Thoracic aorta endothelial cell (primary cell): Measurements from ENCODE around the gene ACOT7. TPM values are rescaled to one million over a fixed set of nuclear protein-coding genes. Genes with fewer than 3 reads are reported as not detected.

Experiments
- small RNA-seq: library from RNA; depleted of rRNA; stranded (forward); fragments of <200 nt; gene quantifications from one replicate; pipeline ENCODE3, GENCODE V24; 2012
- total RNA-seq: library from RNA; depleted of rRNA; stranded (reverse); fragments of >200 nt; gene quantifications from 2 replicates; pipeline ENCODE4 v1.2.3, GENCODE V29; 2012

ACOT7 gene, protein sequence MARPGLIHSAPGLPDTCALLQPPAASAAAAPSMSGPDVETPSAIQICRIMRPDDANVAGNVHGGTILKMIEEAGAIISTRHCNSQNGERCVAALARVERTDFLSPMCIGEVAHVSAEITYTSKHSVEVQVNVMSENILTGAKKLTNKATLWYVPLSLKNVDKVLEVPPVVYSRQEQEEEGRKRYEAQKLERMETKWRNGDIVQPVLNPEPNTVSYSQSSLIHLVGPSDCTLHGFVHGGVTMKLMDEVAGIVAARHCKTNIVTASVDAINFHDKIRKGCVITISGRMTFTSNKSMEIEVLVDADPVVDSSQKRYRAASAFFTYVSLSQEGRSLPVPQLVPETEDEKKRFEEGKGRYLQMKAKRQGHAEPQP
- total RNA-seq: 54.7 and 68.6 TPM in 2 replicates

DNA sequence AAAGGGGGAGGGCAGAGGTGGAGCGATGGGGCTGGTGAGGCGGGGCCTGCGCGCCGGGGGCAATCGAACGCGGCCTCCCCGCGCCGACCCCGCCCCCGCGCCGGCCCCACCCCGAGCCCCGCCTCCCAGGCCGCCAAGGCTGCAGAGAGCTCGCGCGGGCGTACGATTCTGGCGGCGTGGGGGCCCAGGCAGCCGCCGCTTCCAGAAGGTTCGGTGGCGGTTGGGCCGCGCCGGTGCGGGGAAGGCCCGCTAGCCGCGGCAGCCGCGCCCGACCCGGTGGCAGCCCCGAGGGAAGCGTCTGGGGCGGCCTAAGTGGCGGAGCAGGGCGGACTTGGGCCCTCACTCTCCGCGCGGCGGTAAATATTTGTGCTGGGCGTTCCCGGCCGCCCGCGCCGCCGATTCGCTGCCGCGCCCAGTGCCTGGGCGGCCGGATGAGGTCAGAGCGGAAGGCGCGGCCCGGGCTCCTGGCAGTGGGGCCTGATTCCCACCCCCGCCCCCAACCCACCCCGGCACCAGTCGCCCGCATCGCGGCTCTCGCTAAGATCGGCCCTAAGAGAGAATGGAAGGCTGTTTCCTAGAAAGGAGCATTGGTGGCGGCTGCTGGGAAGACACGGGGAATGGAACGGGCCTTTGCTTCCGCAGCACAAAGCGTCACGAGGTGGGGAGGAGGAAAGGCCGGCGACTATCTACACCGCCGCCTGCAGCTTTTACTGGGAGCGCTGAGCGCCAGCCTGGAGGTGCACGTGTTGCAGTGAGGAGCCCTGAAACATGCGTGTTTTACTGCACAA is at the start of gene ACOT7:
Gene ACOT7, minus strand, starts transcription at position 368 of the 788 bp plus-strand sequence. CDS start 368 bp downstream, outside the sequence.

DNA sequence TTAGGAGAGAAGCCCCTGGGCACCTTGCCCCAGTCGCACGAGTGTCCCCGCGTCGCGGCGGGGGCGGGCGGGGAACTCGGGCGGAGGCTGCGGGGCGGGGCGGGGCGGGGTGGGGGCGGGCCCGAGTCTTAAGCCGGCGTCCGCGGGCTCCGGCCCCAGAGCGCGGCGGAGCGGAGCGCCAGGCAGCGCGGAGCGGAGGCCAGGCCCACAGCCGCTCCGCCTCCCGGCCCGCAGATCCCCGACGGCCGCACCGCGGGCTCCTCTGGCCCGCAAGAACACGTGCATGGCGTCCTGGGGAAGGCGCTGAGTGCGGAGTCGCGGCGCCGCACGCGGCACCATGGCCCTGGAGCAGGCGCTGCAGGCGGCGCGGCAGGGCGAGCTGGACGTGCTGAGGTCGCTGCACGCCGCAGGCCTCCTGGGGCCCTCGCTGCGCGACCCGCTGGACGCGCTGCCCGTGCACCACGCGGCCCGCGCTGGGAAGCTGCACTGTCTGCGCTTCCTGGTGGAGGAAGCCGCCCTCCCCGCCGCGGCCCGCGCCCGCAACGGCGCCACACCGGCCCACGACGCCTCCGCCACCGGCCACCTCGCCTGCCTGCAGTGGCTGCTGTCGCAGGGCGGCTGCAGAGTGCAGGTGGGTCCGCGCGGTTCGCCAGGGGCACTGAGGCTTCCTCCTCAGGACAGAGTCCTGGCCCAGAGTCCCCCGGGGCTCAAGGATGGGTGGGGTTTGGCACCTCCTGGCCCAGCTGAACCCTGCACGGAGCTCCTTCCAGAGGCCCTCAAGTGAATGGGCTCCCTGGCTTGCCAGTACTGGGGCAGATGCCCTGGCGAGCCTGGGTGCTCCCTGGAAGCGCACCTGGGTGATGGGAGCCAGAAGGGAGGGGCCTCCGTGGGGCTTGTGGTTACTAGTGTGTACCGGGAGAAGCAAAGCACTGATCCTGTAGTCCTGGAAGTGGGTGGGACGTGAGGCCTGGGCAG is 31.3 kb upstream of the ACOT7 start, which contains the start of gene ESPN:
Gene ESPN, plus strand, starts transcription at position 158 of the 975 bp plus-strand sequence. Its CDS starts 180 bp downstream, at position 338.

DNA sequence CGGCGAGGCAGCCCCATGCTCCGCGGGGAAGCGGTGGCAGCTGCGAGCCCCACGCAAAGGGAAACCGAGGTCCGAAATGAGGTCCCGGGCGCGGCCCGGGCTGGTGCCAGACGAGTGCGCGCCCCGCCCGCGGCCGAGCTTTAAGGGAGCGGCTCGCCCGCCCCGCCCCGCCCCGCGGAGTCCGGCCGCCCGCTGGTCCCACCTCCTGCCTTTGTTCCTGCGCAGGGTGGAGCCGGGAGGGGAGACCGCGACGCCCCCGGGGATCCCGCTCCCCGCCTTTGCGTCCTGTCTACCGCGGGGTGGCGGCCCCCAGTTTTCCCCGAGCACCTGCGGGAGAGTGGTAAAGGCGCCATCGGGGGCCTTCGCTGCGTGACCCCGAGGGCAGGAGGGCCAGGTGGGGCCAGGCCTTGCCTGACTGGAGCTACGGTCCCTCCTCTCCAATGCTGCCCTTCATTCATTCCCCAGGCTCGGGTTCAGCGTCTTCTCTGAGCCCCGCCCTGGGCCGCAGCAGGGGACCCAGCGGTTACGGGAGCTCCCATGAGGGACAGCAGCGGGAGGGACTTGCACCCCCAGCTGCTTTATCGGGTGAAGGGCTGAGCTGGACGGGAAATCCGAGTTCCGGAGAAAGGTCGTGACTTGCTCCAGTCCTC is 26.4 kb upstream of the ACOT7 start, which contains the start of gene HES2:
Gene HES2, minus strand, starts transcription at position 116 of the 650 bp plus-strand sequence. Its CDS starts 99 bp downstream, at position 17.

DNA sequence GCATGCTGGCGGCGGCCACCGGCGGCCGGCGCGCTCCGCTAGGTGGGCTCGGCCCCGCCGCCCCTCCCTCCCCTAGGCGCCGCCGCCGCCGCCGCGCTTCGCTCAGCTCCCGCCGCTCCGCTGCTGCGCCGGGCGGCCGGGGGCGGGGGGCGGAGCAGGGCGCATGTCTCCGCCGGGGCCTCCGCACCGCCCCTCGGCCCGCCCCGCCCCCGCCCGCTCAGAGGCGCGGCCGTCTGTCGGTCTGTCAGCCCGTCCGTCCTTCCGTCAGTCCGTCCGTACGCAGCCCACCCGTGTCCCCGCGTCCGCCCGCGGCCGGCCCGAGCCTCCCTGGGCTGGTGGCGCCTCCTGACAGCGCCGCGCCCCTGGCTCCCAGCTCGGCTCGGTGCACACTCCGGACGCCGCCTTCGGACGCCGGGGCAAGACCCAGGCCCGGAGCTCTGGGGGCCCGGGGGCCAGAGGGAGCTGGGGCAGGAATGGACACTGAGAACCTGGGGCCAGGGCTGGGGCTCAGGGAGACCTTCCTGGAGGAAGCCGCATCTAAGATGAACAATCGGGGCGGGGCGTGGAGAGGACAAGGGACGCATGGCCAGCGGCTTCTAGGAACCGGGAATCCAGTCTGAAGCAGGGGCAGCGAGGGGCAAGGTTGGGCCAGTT is 132.5 kb downstream of the ACOT7 start, which contains the start of gene GPR153:
Gene GPR153, minus strand, starts transcription at position 138 of the 654 bp plus-strand sequence. CDS start 6,193 bp downstream, outside the sequence.

DNA sequence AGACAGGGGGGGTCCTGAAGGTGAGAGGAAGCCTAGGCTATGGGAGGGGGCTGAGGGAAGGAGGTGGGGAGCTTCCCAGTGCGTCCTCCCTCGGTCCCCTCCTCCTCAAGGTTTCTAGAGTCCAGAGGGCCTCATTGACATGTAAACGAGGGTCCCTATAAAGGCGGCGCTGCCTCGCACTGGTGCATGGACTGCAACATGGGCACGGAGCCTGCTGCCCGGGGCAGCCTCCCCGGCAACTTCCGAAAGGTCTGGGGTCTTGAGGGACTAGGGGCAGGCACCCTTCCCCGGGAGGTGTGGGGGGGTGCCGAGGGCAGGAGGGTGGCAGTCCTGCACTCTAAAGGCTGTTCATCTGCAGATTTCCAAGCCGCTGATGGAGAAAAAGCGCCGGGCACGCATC is 149.6 kb downstream of the ACOT7 start, which contains the start of gene HES3:
Gene HES3, plus strand, starts transcription at position 187 of the 400 bp plus-strand sequence. Its CDS starts 187 bp downstream, at position 374.

Small RNA genes lying within 50 kb of the gene (small RNA-seq; reads per million reads assigned to genes)
- not detected for gene MIR4252

Other genes with a start within 250 kb of the ACOT7 start
- under 0.01 and 0.07 TPM in 2 replicates for gene CHD5, start 213.4 kb downstream of the ACOT7 start, total RNA-seq
- 142 and 184 TPM in 2 replicates for gene RPL22, start 194.2 kb downstream of the ACOT7 start, total RNA-seq
- 6.5 and 17.6 TPM in 2 replicates for gene RNF207, start 187.6 kb downstream of the ACOT7 start, total RNA-seq
- 73.3 and 87.0 TPM in 2 replicates for gene ICMT, start 157.8 kb downstream of the ACOT7 start, total RNA-seq
- not detected in 2 replicates for gene HES3, start 149.6 kb downstream of the ACOT7 start, total RNA-seq
- 1.1 and 1.5 TPM in 2 replicates for gene GPR153, start 132.7 kb downstream of the ACOT7 start, total RNA-seq
- gene HES2, start 26.2 kb upstream of the ACOT7 start, total RNA-seq: 32.6 and 40.6 TPM in 2 replicates
- gene ESPN, start 31.0 kb upstream of the ACOT7 start, total RNA-seq: 0.65 and 1.1 TPM in 2 replicates
- 15.2 and 15.4 TPM in 2 replicates for gene TNFRSF25, start 72.4 kb upstream of the ACOT7 start, total RNA-seq
- 39.0 and 43.3 TPM in 2 replicates for gene PLEKHG5, start 97.9 kb upstream of the ACOT7 start, total RNA-seq
- gene NOL9, start 160.7 kb upstream of the ACOT7 start, total RNA-seq: 53.6 and 66.2 TPM in 2 replicates
- gene TAS1R1, start 161.5 kb upstream of the ACOT7 start, total RNA-seq: 0.07 TPM in 1 of 2 replicates, not detected in the other
- gene ZBTB48, start 186.2 kb upstream of the ACOT7 start, total RNA-seq: 7.8 and 10.1 TPM in 2 replicates
- 28.3 and 31.5 TPM in 2 replicates for gene KLHL21, start 209.1 kb upstream of the ACOT7 start, total RNA-seq
- gene PHF13, start 220.0 kb upstream of the ACOT7 start, total RNA-seq: 10.4 and 11.6 TPM in 2 replicates
- 11.9 and 12.0 TPM in 2 replicates for gene THAP3, start 231.1 kb upstream of the ACOT7 start, total RNA-seq